Keratinocyte (primary cell): ENCODE results near the gene HERC4. TPM values are rescaled to one million over a fixed set of nuclear protein-coding genes. Genes with fewer than 3 reads are reported as not detected.

ENCODE experiments used
- DNase-seq: peaks from one replicate; pipeline ENCODE4 v3.0.0-alpha.2; 2011; ENCODE audit warnings: low read depth, missing footprints, low spot score
- FAIRE-seq: peaks from 2 replicates; lab custom pipeline; 2011; peaks lifted over from hg19 to GRCh38; lab: Jason Lieb, UNC
- H2AFZ ChIP-seq: 2 replicates; pipeline ENCODE4 v1.6.0; 2012; ENCODE audit warnings: low read length, control low read depth, inconsistent platforms; ENCODE audit not compliant: control insufficient read depth
- H3K27ac ChIP-seq: 2 replicates; pipeline ENCODE4 v1.5.1; 2011; ENCODE audit warnings: low read length; ENCODE audit not compliant: control insufficient read depth, insufficient read depth
- H3K27me3 ChIP-seq: 3 replicates; pipeline ENCODE4 v1.6.0; 2011; ENCODE audit warnings: low read length; ENCODE audit not compliant: control insufficient read depth, insufficient read depth; ENCODE audit errors: extremely low read depth
- H3K36me3 ChIP-seq, 2 experiments: 2 replicates in 1 of 2; 3 replicates in 1 of 2; pipeline ENCODE4 v1.5.1; 2011; ENCODE audit warnings: low read length in 2 of 2, mild to moderate bottlenecking in 1 of 2; ENCODE audit not compliant: control insufficient read depth in 2 of 2, insufficient read depth in 2 of 2; ENCODE audit errors: extremely low read depth in 1 of 2
- H3K4me1 ChIP-seq: 3 replicates; pipeline ENCODE4 v1.5.1; 2011; ENCODE audit warnings: low read length; ENCODE audit not compliant: control insufficient read depth, insufficient read depth; ENCODE audit errors: extremely low read depth
- H3K4me2 ChIP-seq: 3 replicates; pipeline ENCODE4 v1.6.0; 2011; ENCODE audit warnings: low read depth, low read length; ENCODE audit not compliant: control insufficient read depth, insufficient read depth; ENCODE audit errors: extremely low read depth
- H3K4me3 ChIP-seq, 3 experiments: fragments of 200-600 bp in 1 of 3; sonication (generic) in 1 of 3; 2 replicates in 2 of 3; 3 replicates in 1 of 3; pipeline ENCODE4 v1.5.1; 2011 to 2016; ENCODE audit warnings: low read length in 3 of 3, mild to moderate bottlenecking in 3 of 3, control low read depth in 2 of 3, inconsistent platforms in 1 of 3, low read depth in 1 of 3, mixed read lengths in 1 of 3, mixed run types in 1 of 3, moderate library complexity in 1 of 3; ENCODE audit not compliant: control insufficient read depth in 2 of 3, insufficient read depth in 2 of 3; ENCODE audit errors: extremely low read depth in 1 of 3
- H3K79me2 ChIP-seq: 2 replicates; pipeline ENCODE4 v1.6.0; 2012; ENCODE audit warnings: low read length; ENCODE audit not compliant: control insufficient read depth, insufficient read depth
- H3K9ac ChIP-seq: 3 replicates; pipeline ENCODE4 v1.6.0; 2011; ENCODE audit warnings: low read length; ENCODE audit not compliant: control insufficient read depth, insufficient read depth; ENCODE audit errors: extremely low read depth
- H3K9me1 ChIP-seq: 3 replicates; pipeline ENCODE4 v1.6.0; 2011; ENCODE audit warnings: low read length; ENCODE audit not compliant: control insufficient read depth, insufficient read depth; ENCODE audit errors: extremely low read depth
- H3K9me3 ChIP-seq: 2 replicates; pipeline ENCODE4 v1.5.1; 2012; ENCODE audit warnings: low read depth, low read length; ENCODE audit not compliant: control insufficient read depth
- H4K20me1 ChIP-seq: 3 replicates; pipeline ENCODE4 v1.6.0; 2011; ENCODE audit warnings: low read length; ENCODE audit not compliant: control insufficient read depth, insufficient read depth; ENCODE audit errors: extremely low read depth
- EZH2 ChIP-seq: IDR thresholded peaks from one replicate; pipeline ENCODE4 v1.6.1; 2012; ENCODE audit warnings: inconsistent platforms, mild to moderate bottlenecking, low read length, moderate library complexity
- dilution Hi-C: fragments of 300-500 bp; cut with MboI; formaldehyde crosslinking; loops from one replicate; pipeline ENCODE4 v1.7.0; 2020; ENCODE audit warnings: low sequenced_read_pairs; ENCODE audit not compliant: extremely low pct_ligation_motif_present
- polyA plus RNA-seq, 5 experiments: library from polyadenylated mRNA; depleted of rRNA in 3 of 5; stranded (reverse) in 3 of 5; stranded (forward) in 1 of 5; unstranded in 1 of 5; fragments of >200 nt; gene quantifications; 1 replicate in 1 of 5; 2 replicates in 3 of 5; 3 replicates in 1 of 5; pipeline versions ENCODE4 v1.2.1 to v1.2.3, GENCODE V29; 2011 to 2012; ENCODE audit warnings: missing spikeins in 2 of 5, low read depth in 1 of 5, low replicate concordance in 1 of 5
- TF ChIP-seq, protein P1 (sequence below), 3 experiments: IDR thresholded peaks in 1 of 3; conservative IDR thresholded peaks in 1 of 3; optimal IDR thresholded peaks in 1 of 3; 2 replicates in 2 of 3; 3 replicates in 1 of 3; pipeline versions ENCODE3 to v1.5.1; 2011; ENCODE audit warnings: low read length in 3 of 3, mild to moderate bottlenecking in 3 of 3, moderate library complexity in 2 of 3, control low read depth in 1 of 3, inconsistent platforms in 1 of 3; ENCODE audit not compliant: insufficient read depth in 2 of 3; ENCODE audit errors: extremely low read depth in 1 of 3

The HERC4 gene
- polyA plus RNA-seq, 1 donor (not counting 4 experiments of a cell fraction or from before 2014, with no cell fraction given), result 42.9 TPM

DNA sequence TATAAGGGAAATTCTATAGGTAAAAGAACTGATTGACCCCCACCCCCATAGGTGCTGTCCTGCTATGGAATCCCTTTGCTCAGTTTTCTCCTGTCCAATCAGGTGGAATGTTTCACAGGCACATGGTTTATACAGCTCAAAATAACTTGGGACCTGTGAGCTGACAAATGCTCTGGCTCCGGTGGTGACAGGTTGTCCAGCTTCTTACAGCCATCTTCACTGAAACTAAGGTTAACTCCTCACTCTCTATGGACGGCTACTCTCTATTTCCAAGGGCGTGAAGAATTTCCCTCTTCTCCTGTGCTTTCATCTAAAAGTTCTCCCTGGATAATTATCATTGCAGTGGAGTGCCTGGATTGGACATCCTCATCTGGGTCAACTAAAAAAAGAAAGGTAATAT, 34.2 kb upstream of the HERC4 start, which contains the start of gene MYPN:
Gene MYPN, plus strand, starts transcription at position 158 of the 400 bp plus-strand sequence. CDS start 11,951 bp downstream, outside the sequence.
- Histone ChIP-seq H3K36me3 (no peaks in the 10 kb centered on the region), H3K4me3 (no peak within 1 kb of the TSS), H2AFZ (no peak within 1 kb of the TSS), H4K20me1 (no peaks in the 10 kb centered on the region), H3K27ac (no peak within 1 kb of the TSS), H3K9ac (no peak within 1 kb of the TSS), H3K4me1 (peaks cover 21% of the 10 kb centered on the region), H3K9me3 (no peaks in the 10 kb centered on the region), H3K9me1 (no peaks in the 10 kb centered on the region), H3K27me3 (no peaks in the 10 kb centered on the region), H3K79me2 (no peaks in the 10 kb centered on the region), H3K4me2 (no peak within 1 kb of the TSS)
- DNase-seq (no peak), FAIRE-seq (no peak)
- dilution Hi-C loops, result no loop called here
- TF ChIP-seq EZH2, result no peak
- TF ChIP-seq, protein P1, sequence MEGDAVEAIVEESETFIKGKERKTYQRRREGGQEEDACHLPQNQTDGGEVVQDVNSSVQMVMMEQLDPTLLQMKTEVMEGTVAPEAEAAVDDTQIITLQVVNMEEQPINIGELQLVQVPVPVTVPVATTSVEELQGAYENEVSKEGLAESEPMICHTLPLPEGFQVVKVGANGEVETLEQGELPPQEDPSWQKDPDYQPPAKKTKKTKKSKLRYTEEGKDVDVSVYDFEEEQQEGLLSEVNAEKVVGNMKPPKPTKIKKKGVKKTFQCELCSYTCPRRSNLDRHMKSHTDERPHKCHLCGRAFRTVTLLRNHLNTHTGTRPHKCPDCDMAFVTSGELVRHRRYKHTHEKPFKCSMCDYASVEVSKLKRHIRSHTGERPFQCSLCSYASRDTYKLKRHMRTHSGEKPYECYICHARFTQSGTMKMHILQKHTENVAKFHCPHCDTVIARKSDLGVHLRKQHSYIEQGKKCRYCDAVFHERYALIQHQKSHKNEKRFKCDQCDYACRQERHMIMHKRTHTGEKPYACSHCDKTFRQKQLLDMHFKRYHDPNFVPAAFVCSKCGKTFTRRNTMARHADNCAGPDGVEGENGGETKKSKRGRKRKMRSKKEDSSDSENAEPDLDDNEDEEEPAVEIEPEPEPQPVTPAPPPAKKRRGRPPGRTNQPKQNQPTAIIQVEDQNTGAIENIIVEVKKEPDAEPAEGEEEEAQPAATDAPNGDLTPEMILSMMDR (optimal IDR thresholded peaks at IDR 0.05 in 1 of 3, IDR thresholded peaks at IDR 0.05 in 1 of 3, conservative IDR thresholded peaks at IDR 0.05 in 1 of 3; ENCODE audit: extremely low read depth in 1 of 3, insufficient read depth in 2 of 3, low read length in 3 of 3), result no peak

DNA sequence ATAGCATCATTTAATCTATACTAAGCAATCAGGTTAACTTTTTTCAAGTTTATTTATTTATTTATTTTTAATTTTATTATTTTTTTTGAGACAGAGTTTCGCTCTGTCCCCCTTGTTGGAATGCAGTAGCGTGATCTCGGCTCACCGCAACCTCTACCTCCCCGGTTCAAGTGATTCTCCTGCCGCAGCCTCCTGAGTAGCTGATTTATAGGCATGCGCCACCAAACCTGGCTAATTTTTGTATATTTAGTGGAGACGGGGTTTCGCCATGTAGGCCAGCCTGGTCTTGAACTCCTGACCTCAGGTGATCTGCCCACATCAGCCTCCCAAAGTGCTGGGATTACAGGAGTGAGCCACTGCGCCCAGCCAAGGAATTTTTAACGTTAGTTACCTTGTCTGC, 33.6 kb upstream of the HERC4 start:
- Histone ChIP-seq H3K9me1 (no peaks in the 10 kb centered on the region), H3K9me3 (no peaks in the 10 kb centered on the region), H3K4me1 (peaks cover 25% of the 10 kb centered on the region), H3K79me2 (no peaks in the 10 kb centered on the region), H3K4me2 (no peak overlapping the region), H4K20me1 (no peaks in the 10 kb centered on the region), H3K27ac (no peak overlapping the region), H3K9ac (no peak overlapping the region), H3K36me3 (no peaks in the 10 kb centered on the region), H3K27me3 (no peaks in the 10 kb centered on the region), H2AFZ (no peak overlapping the region), H3K4me3 (no peak overlapping the region)
- TF ChIP-seq EZH2, result no peak
- dilution Hi-C loops, result no loop called here
- FAIRE-seq, result no peak
- DNase-seq, result no peak

DNA sequence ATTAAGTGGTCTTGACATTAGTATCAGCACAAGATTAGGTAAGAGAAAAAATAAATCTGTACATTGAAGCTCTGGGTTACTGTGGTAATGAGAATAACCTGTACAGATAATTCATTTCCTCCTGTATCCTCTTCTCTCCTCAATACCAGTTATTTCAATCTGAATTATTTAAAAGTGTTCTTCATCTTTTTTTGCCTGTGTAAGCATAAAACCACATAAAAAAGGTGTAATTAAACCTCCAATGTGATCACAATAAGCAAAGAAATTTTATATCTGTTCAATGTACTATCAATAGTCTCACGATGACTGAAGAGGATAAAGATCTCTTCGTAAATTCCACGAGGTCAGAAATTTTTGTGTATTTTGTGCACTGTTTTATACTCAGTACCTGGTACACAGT, 33.0 kb upstream of the HERC4 start:
- H4K20me1 ChIP-seq, result no peaks in the 10 kb centered on the region
- H3K4me2 ChIP-seq, result no peak overlapping the region
- H3K79me2 ChIP-seq, result no peaks in the 10 kb centered on the region
- no peak overlapping the region for H3K9ac ChIP-seq
- H3K36me3 ChIP-seq, result no peaks in the 10 kb centered on the region
- H3K27ac ChIP-seq, result no peak overlapping the region
- H3K9me1 ChIP-seq, result no peaks in the 10 kb centered on the region
- FAIRE-seq, result no peak
- H3K4me1 ChIP-seq, result peaks cover 25% of the 10 kb centered on the region
- H3K27me3 ChIP-seq, result no peaks in the 10 kb centered on the region
- dilution Hi-C loops, result no loop called here
- no peak overlapping the region for H2AFZ ChIP-seq
- no peaks in the 10 kb centered on the region for H3K9me3 ChIP-seq
- no peak for TF ChIP-seq EZH2
- TF ChIP-seq, protein P1 (optimal IDR thresholded peaks at IDR 0.05 in 1 of 3, IDR thresholded peaks at IDR 0.05 in 1 of 3, conservative IDR thresholded peaks at IDR 0.05 in 1 of 3; ENCODE audit: extremely low read depth in 1 of 3, insufficient read depth in 2 of 3, low read length in 3 of 3), result no peak
- H3K4me3 ChIP-seq, result no peak overlapping the region
- DNase-seq, result no peak
